HAP-1 (cell line): ENCODE measurements around the gene NUDT17.
"Not testable (repeated sequence)": the region's sequence is repeated elsewhere in the genome, so short reads cannot be mapped to it uniquely, and the experiment has no call there.

Experiments
- DNase-seq, 2 experiments: peaks; one replicate each; pipeline ENCODE4 v3.0.0-alpha.2; 2016 to 2020; ENCODE audit warnings: low spot score in 2 of 2
- H3K27me3 ChIP-seq: fragments of 250-450 bp; sonication (Bioruptor Pico); 2 replicates; pipeline ENCODE4 v1.5.1; 2020; ENCODE audit warnings: low read depth, mild to moderate bottlenecking, moderate library complexity
- H3K36me3 ChIP-seq: fragments of 250-450 bp; sonication (Bioruptor Pico); replicated peaks from 2 replicates; pipeline ENCODE4 v1.5.1; 2020; ENCODE audit warnings: mild to moderate bottlenecking
- H3K4me1 ChIP-seq: fragments of 250-450 bp; sonication (Bioruptor Pico); 2 replicates; pipeline ENCODE4 v1.5.1; 2020; ENCODE audit warnings: mild to moderate bottlenecking
- H3K4me3 ChIP-seq: fragments of 250-450 bp; sonication (Bioruptor Pico); 2 replicates; pipeline ENCODE4 v1.5.1; 2020; ENCODE audit warnings: mild to moderate bottlenecking, moderate library complexity
- H3K9me3 ChIP-seq: fragments of 250-450 bp; sonication (Bioruptor Pico); 2 replicates; pipeline ENCODE4 v1.5.1; 2020; ENCODE audit warnings: mild to moderate bottlenecking, moderate library complexity
- in situ Hi-C: fragments of 300-500 bp; cut with MboI; formaldehyde crosslinking; loops from 3 replicates; pipeline ENCODE4 v1.14.3; 2020; ENCODE audit warnings: low sequenced_read_pairs, inconsistent platforms, mixed read lengths

The NUDT17 gene

DNA sequence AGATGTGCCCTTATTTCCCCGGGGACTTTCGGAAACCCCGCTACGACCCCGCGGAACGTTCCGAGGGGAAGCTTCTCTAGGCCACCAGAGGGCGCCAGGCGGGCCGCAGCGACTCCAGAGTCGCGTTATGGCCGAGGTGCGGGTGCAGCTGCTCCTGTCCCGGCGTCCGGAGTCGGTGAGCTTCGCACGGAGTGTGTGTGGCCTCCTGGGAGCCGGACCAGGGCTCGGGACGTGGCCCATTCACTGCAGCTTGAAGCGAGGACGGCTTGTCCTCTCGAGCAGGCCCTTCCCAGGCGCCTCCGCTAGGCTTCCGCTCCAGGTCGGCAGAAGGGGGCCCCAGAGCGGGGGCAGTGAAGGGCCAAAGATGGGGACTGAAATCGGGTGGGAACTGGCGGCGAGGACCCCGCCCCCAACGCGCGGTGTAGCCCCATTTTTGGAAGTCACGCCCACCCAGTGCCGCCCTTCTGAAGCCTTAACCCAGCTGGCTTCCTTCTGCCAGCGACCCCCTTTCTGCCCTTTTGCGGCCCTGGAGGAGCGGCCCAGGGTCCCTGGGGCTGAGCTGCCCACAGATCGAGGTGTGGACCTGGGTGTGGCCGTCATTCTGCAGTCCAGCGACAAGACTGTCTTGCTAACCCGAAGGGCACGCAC, at the start of gene NUDT17:
Gene NUDT17 (plus strand): TSS at position 117 of the 648 bp plus-strand sequence. CDS start 11 bp downstream, at position 128.
- Histone ChIP-seq H3K4me3 (peak within 1 kb of the TSS; percentile 39), H3K27me3 (no peaks in the 10 kb centered on the region), H3K36me3 (peaks cover 44% of the 10 kb centered on the region), H3K9me3 (no peaks in the 10 kb centered on the region), H3K4me1 (no peaks in the 10 kb centered on the region; the same call in 1 of the 2 replicates)
- peak; percentile 65 to 90 for DNase-seq
- in situ Hi-C loops, result no loop called here

DNA sequence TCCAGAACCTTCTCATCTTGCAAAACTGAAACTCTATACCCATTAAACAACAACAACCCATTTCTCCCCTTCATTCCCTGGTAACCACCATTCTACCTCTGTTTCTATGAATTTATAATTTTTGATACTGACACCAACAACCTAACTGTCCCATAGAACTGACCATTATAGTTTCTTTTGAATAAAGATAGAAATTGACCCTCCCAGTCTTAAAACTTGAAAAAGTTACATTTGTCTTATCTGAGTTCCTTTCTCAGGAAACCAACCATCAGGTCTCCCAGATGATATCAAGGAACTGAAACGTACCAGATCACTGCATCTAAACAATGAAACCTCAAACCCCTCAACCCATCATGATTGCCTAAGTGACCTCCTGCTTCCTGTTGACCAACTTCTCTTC, 48.7 kb upstream of the NUDT17 start:
- Histone ChIP-seq H3K36me3 (no peaks in the 10 kb centered on the region), H3K9me3 (no peaks in the 10 kb centered on the region; the same call in 1 of the 2 replicates), H3K27me3 (no peaks in the 10 kb centered on the region), H3K4me3 (no peak overlapping the region), H3K4me1 (no peaks in the 10 kb centered on the region)
- in situ Hi-C loops, result no loop called here
- DNase-seq, result no peak

DNA sequence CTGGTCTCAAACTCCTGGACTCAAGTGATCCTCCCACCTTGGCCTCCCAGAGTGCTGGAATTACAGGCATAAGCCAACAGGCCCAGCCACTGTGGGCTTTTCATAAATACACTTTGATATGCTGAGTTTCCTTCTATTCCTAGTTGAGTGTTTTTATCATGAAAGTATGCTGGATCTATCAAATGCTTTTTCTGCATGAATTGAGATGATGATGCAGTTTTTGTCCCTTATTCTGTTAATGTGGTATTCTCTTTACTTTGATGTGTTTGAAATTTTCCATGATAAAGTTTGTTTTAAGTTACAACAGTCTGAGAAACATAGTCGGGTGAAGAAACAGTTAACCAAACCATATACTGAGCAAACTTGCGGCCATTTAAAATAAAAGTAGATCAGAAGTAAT, 45.6 kb upstream of the NUDT17 start:
- Histone ChIP-seq H3K4me3 (no peak overlapping the region), H3K36me3 (no peaks in the 10 kb centered on the region), H3K27me3 (no peaks in the 10 kb centered on the region), H3K4me1 (peaks cover 29% of the 10 kb centered on the region), H3K9me3 (no peaks in the 10 kb centered on the region; the same call in 1 of the 2 replicates)
- in situ Hi-C loops, result no loop called here
- DNase-seq, result no peak

DNA sequence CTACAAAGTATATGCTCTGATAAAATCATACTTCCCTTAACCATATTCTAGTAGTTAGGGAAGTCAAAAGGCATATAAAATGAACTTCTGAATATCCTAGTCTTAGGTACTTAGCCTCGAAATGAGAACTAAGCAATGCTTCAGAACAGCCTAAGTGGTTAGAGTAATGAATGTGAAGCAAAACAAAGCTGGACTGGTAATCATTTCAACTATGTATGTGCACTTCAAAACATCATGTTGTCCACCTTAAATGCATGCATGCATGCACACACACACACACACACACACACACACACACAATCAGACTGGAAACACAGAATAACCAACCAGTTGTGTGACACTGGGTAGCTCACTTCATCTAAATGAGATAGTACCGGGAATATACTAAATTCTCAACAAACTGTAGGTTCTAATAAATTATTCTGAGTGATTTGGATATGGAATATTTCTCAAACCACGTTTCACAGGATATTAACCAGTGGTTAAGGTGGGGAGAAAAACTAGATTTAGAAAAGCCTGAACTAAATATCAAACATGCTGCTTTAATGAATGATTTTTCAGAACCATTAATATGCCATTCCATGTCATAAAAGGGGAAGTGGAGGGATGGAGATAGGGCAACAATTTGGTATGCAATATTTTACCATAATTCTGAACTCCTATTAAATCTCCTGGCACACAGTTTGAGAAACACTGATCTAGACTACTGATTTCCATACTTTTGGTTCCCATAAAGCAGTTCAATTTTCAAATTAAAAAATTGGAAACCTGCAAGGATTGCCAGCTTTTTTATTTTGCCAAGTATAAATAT, 41.0 kb upstream of the NUDT17 start:
- Histone ChIP-seq H3K4me3 (no peak overlapping the region), H3K9me3 (no peaks in the 10 kb centered on the region), H3K27me3 (no peaks in the 10 kb centered on the region), H3K4me1 (peaks cover 35% of the 10 kb centered on the region), H3K36me3 (no peaks in the 10 kb centered on the region)
- in situ Hi-C loops, result no loop called here
- DNase-seq, result no peak

DNA sequence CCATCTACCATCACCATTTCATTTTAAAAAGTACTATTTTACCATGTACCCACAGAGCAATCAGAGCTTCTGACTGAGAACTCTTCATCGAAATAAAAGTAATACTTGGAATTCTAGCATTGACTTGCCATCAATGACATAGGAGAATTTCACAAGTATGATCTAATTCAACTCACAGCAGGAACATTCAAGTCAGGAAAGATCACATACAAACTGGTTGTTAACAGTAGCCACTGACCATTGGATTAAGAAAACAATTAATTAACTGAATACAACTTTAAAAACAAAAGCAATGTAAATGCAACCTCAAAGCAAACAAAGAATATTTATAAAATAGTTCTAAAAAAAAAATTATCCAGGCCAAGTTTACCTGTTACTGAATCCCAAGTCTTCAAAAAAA, 40.4 kb upstream of the NUDT17 start:
- in situ Hi-C loops, result no loop called here
- H3K9me3 ChIP-seq, result no peaks in the 10 kb centered on the region
- no peaks in the 10 kb centered on the region for H3K27me3 ChIP-seq
- no peaks in the 10 kb centered on the region for H3K36me3 ChIP-seq
- H3K4me1 ChIP-seq, result peaks cover 35% of the 10 kb centered on the region
- DNase-seq, result no peak
- no peak overlapping the region for H3K4me3 ChIP-seq

DNA sequence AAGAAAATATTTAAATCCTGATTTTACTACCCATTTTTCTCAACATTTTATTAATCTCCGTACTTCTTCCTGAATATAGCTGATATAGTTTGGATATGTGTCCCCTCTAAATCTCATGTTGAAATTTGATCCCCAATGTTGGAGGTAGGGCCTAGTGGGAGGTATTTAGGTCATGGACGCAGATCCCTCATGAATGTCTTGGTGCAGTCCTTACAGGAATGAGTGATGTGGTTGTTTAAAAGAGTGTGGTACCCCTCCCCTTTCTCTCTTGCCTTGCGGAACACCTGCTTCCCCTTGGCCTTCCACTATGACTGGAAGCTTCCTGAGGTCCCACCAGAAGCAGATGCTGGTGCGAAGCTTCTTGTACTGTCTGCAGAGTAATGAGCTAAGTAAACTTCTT, 39.0 kb upstream of the NUDT17 start:
- DNase-seq, result no peak
- in situ Hi-C loops, result no loop called here
- H3K4me3 ChIP-seq, result no peak overlapping the region

GRCh38 chr1:145806844-145807243, 38.6 kb upstream of the NUDT17 start:
- no peaks in the 10 kb centered on the region for H3K27me3 ChIP-seq
- H3K9me3 ChIP-seq, result no peaks in the 10 kb centered on the region
- in situ Hi-C loops, result no loop called here
- no peak overlapping the region for H3K4me3 ChIP-seq
- H3K36me3 ChIP-seq, result no peaks in the 10 kb centered on the region
- DNase-seq, result no peak
- H3K4me1 ChIP-seq, result peaks cover 35% of the 10 kb centered on the region

More for the DNA sequence above, 39.0 kb upstream of the NUDT17 start:
- H3K9me3 ChIP-seq, result no peaks in the 10 kb centered on the region
- H3K27me3 ChIP-seq, result no peaks in the 10 kb centered on the region
- no peaks in the 10 kb centered on the region for H3K36me3 ChIP-seq
- H3K4me1 ChIP-seq, result peaks cover 35% of the 10 kb centered on the region

- H3K36me3 ChIP-seq, H3K9me3 ChIP-seq, H3K27me3 ChIP-seq, H3K4me1 ChIP-seq, DNase-seq, H3K4me3 ChIP-seq, in situ Hi-C loops: not testable (repeated sequence)
Observed at GRCh38 chr1:145812977-145813810, 32.2 kb upstream of the NUDT17 start.

DNA sequence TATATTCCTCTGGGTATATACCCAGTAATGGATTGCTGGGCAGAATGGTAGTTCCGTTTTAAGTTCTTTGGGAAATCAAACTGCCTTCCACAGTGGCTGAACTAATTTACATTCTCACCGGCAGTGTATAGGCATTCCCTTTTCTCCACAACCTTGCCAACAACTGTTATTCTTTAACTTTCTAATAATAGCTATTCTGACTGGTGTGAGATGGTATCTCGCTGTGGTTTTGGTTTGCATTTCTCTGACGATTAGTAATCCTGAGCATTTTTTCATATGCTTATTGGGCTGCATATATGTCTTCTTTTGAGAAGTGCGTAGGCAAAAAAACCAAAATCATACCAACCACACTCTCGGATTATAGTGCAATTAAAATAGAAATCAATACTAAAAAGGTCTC, 27.3 kb upstream of the NUDT17 start:
- H3K36me3 ChIP-seq, H3K4me3 ChIP-seq, H3K9me3 ChIP-seq, H3K4me1 ChIP-seq, in situ Hi-C loops, H3K27me3 ChIP-seq: not testable (repeated sequence)
- peak in 1 of 2 experiments; percentile 55 for DNase-seq

DNA sequence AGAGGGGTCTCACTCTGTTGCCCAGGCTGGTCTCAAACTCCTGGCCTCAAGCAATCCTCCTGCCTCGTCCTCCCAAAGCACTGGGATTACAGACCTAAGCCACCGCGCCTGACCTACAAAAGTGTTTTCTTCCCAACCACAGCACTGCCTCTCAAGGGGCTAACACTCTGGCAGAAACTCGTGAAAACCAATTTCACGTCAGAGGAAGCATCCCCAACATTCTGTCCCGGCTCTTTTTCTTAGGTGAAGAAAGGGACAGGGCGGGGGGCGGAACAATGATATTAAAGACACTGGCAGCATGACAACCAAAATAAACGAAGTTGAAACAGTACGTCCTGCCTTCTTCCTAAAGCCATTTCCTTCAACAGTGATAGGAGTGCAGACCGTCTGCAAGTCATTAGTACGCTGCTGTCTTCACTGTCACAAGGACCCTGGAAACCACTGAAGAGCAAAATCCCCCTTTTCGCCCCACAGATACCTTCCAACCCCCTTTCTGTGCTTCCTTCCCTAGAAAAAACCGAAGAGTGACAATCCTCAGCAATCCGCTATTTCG, 22.6 kb upstream of the NUDT17 start:
- H3K9me3 ChIP-seq, H3K27me3 ChIP-seq, in situ Hi-C loops, DNase-seq, H3K4me1 ChIP-seq, H3K4me3 ChIP-seq: not testable (repeated sequence)
- peaks cover 19% of the 10 kb centered on the region for H3K36me3 ChIP-seq

DNA sequence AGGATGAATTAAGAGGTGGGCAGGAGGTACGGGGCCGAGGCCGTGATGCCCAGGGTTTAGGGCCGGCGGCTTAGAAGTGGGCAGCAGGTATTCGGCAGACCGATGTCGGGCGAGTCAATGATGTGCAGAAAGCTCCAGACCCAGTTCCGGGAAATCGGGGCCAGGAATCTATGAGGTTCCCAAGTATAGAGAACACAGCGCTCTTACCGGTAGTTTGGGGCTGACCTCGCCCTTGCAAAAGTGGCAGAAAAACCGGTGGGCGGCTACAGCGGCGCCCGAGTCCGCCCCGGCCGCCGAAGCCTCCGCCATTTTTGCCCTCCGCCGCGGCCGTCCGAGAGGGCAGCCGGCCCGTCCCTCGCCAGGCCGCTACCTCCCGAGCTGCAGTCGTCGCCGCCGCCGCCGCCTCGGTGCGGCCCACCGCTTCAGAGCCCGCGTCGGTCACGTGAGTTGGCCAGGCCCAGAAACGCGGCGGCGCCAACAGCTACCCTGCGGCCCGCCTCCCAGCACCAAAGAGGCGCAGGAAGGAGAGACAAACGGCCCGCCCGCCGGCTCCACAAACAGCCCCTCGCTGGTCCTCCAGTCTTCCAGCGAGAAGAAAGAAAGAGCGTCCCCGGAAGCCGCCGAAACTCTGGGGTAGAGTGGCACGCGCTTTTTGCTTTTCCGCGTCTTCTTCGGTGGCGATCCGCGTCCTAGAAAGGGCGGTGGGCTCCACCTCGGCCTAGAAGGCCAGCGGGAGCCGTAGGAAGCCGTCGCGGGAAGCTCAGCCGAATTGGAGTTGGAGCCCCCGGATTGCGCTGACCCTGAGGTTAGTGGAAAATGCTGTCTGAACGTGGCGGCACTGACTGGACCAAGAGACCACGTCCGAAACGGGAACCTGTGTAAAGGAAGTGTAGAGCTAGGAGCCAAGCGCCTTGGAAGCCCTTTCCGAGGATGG, 21.6 kb upstream of the NUDT17 start, which contains the start of the genes POLR3C and RNF115:
Gene POLR3C (plus strand): TSS at position 636 of the 934 bp plus-strand sequence. CDS start 1,577 bp downstream, outside the sequence.
Gene RNF115 (minus strand): TSS at position 531 of the 934 bp plus-strand sequence. CDS start 222 bp downstream, at position 309.
- H3K4me1 ChIP-seq, result peaks cover 4% of the 10 kb centered on the region; the same call in 1 of the 2 replicates
- H3K36me3 ChIP-seq, result peaks cover 28% of the 10 kb centered on the region
- peak within 1 kb of the TSS; percentile 78 for H3K4me3 ChIP-seq
- H3K27me3 ChIP-seq, result no peaks in the 10 kb centered on the region
- no peaks in the 10 kb centered on the region for H3K9me3 ChIP-seq
- in situ Hi-C loops, result no loop called here
- peak; percentile 90 to 95 for DNase-seq

DNA sequence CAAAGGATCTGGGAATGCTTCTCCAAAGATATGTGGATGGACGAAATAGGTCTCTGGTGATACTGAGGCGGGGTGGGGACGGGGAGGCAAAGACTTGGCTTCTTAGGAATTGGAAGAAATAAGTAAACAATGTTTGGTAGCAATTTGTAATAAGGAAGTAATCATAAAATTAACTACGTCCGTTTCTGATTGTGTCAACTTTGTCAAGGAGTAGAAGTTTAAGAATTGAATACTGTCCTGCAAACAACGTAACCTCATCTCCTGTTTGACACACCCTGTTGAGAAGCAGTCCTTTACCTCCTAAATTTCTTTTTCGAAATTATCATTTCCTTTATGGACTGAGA, 21.0 kb upstream of the NUDT17 start:
- in situ Hi-C loops, result no loop called here
- Histone ChIP-seq H3K36me3 (peaks cover 35% of the 10 kb centered on the region), H3K27me3 (no peaks in the 10 kb centered on the region), H3K4me3 (peak overlapping the region; percentile 78), H3K9me3 (no peaks in the 10 kb centered on the region), H3K4me1 (peaks cover 4% of the 10 kb centered on the region; the same call in 1 of the 2 replicates)
- DNase-seq, result no peak
